T-helper 1 cell treated with Interleukin-12 subunit alpha and Interleukin-12 subunit beta and Interleukin-4 antibody, amounts not matched to agents 30 ng/mL and 1 ng/mL, for 36 hours (primary cell): ENCODE data around the gene USP34. TPM values are rescaled to one million over a fixed set of nuclear protein-coding genes. Genes with fewer than 3 reads are reported as not detected.
"Not testable (repeated sequence)": the region's sequence is repeated elsewhere in the genome, so short reads cannot be mapped to it uniquely, and the experiment has no call there.

ENCODE experiments used
- intact Hi-C: fragments of 100-400 bp; cut with micrococcal nuclease; formaldehyde crosslinking; loops from one replicate; pipeline ENCODE4 v1.15.1; 2024
- total RNA-seq: library from RNA; stranded (reverse); gene quantifications from 2 replicates; pipeline ENCODE4 v1.2.3, GENCODE V29; 2022

USP34 gene
- total RNA-seq, 1 donor from 2014 or later, result 117 TPM

DNA sequence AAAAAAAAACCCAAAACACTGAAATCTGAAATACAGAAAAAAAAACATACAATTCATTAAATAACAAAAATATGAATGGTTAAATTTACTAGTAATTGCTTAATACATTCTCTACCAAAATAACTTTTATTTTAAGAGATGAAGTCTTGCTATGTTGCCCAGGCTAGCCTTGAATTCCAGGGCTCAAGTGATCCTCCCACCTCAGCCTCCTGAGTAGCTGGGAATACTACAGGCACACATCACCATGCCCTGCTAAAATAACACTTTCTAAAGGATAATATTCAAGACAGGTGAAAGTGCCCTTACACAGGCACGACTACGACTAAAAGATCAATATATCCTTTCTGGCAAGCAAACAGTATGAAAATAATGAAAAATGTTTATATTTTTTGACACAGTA, 9.5 kb downstream of the USP34 start:
- intact Hi-C loops, result no loop called here

DNA sequence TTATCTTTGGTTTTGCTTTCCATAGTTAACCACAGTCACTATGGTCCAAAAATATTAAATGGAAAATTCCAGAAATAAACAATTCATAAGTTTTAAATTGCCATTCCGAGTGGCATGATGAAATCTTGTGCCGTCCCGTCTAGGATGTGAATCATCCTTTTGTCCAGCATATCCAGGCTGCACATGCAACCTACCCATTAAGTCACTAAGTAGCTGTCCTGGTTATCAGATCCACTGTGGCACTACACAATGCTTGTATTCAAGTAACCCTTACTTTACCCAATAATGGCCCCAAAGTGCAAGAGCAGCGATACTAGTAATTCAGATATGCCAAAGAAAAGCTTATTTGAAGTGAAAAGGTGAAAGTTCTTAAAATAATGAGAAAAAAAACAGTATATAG, 10.7 kb downstream of the USP34 start:
- intact Hi-C loops, result no loop called here

DNA sequence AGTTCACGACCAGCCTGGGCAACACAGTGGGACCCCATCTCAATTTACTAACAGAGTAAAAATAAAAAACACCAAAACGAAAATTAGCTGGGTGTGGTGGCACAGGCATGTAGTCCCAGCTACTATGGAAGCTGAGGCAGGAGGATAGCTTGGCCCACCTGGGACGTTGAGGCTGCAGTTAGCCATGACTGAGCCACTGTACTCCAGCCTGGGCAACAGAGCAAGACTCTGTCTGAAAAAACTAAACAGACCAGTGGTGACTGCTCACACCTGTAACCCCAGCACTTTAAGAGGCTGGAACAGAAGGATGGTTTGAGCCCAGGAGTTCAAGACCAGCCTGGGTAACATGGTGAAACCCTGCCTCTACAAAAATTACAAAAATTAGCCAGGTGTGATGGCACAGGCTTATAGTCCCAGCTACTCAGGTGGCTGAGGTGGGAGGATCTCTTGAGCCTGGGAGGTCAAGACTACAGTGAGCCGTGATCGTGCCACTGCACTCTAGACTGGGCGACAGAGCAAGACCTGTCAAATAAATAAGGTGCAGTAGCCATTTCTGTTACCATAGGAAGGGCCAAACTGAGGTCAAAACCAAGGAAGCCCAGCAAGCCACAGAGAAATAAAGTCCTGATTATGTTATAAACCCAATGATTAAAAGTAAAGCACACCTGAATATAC, 14.0 kb downstream of the USP34 start:
- intact Hi-C loops, result no loop called here

DNA sequence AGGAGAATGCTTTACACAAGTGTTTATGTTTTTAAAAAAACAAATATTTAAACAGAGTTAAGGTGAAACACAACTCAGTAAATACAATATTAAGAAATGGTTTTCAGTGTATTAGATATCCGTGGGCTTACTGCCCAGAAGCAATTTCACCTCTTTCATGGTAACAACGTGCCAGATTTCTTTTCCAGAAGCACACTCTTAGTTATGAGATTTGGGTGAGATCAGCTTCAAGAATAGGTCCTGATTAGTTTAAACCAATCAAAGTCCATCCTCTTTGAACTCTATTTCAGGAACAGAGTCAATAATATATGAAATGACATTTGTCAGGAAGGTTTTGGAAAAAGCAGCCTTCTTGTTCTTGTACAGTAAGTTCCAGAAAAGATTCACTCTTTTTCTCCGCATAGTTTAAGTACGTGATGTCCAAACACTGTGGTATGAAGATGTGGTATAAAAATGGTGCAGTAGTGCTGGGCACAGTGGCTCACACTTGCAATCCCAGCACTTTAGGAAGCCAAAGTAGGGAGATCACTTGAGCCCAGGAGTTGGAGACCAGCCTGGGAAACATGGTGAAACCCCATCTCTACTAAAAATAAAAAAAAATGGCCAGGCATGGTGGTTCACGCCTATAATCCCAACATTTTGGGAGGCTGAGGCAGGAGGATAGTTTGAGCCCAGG, 14.7 kb downstream of the USP34 start:
- intact Hi-C loops, result no loop called here

DNA sequence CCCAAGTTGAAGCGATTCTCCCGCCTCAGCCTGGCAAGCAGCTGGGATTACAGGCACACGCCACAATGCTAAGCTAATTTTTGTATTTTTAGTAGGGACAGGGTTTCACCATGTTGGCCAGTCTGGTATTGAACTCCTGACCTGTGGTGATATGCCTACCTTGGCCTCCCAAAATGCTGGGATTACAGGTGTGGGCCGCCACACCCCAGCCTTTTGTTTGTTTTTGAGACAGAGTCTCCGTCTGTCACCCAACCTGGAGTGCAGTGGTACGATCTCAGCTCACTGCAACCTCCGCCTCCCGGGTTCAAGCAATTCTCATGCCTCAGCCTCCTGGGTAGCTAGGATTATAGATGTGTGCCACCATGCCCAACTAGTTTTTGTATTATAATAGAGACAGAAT, 15.9 kb downstream of the USP34 start:
- intact Hi-C loops, result not testable (repeated sequence)

DNA sequence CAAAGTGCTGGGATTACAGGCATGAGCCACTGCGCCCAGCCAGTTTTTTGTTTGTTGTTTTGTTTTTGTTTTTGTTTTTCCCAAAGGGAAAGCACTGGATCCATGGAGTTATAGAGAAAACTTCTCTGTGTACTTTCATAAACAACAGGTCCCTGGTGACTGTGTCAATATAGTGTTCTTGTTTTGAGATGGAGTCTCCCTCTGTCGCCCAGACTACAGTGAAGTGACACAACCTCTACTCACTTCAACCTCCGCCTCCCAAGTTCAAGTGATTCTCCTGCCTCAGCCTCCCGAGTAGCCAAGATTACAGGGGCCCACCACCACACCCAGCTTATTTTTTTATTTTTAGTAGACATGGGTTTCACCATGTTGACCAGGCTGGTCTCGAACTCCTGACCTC, 16.5 kb downstream of the USP34 start:
- intact Hi-C loops, result no loop called here

DNA sequence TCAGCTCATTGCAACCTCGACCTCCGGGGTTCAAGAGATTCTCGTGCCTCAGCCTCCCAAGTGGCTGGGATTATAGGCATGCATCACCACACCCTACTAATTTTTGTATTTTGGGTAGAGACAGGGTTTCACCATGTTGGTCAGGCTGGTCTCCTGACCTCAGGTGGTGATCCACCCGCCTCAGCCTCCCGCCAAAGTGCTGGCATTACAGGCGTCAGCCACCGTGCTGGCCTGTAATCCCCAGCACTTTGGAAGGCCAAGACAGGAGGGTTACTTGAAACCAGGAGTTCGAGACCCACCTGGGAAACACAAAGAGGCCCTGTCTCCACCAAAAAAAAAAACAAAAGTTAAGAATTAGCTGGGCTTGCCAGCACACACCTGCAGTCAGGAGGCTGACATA, 18.5 kb downstream of the USP34 start:
- intact Hi-C loops, result no loop called here

DNA sequence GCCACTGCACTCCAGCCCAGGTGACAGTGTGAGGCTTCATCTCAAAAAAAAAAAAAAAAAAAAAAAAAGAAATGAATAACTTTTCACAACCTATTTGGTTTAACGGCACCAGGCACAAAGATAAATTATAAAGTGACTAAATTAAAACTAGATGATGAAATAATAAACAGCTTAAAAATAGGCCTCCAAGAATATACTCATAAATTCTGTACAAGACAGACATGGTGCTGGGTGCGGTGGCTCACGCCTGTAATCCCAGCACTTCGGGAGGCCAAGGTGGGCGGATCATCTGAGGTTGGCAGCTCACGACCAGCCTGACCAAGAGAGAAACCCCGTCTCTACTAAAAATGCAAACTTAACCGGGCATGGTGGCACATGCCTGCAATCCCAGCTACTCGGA, 19.7 kb downstream of the USP34 start:
- intact Hi-C loops, result no loop called here

DNA sequence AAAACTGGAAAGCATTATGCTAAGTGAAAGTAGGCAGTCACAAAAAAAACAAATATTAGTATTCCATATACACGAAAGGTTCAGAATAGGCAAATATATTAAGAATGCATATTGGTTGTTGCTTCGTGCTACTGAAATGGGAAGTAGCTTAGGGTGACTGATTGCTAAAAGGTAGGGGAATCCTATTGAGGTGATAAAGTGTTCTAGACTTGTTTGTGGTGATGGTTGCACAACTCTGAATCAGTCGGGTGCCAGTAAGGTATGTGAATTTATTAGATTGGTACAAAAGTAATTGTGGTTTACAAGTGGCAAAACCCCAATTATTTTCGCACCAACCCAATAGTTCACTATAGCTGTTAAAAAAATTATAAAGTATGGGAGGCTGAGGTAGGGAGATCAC, 20.7 kb downstream of the USP34 start:
- intact Hi-C loops, result no loop called here

DNA sequence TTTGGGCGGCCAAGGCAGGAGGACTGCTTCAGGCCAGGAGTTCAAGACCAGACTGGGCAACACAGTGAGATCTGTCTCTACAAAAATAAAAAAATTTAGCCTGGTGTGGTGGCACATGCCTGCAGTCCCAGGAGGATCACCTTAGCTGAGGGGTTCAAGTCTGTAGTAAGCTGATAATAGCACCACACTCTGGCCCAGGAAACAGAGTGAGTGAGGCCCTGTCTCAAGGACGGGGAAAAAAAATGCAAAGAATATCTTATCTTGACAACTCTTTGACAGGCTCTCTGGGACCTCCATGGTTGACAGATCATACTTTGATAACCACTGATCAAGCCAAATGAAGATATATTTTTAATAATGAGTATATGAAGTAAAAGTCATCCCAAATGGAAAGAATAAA, 22.7 kb downstream of the USP34 start:
- intact Hi-C loops, result no loop called here

DNA sequence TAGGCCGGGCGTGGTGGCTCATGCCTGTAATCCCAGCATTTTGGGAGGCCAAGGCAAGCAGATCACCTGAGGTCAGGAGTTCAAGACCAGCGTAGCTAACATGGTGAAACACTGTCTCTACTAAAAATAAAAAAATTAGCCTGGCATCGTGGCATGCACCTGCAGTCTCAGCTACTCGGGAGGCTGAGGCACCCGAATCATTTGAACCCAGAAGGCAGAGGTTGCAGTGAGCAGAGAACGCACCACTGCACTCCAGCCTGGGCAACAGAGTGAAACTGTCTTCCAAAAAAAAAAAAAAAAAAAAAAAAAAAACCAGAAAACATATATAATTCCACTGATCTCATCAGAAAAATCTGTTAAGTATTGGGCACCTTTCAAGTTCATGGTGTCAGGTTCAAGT, 23.9 kb downstream of the USP34 start:
- intact Hi-C loops, result not testable (repeated sequence)

DNA sequence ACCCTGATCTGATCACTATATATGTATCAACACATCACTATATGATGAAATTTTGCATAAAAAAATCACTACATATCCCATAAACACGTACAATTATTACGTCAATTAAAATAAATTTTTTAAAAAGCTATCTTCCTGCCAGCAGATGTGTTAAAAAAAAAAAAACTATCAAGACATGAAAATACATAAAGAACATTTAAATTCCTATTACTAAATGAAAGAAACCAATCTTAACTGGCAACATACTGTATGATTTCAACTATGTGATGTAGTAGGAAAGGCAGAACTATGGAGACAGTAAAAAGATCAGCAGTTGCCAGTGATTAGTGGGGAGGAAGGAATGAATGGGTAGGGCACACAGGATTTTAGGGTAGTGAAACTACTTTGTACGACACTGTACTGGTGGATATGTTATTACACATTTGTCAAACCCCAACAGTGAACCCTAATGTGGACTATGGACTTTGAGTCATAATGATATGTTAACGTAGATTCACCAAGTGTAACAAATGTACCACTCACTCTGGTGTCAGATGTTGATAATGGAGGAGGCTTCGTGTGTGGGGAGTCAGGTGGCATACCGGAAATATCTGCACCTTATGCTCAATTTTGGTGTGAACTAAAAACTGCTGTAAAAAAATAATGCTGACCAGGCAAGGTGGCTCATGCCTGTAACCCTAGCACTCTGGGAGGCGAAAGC, 27.4 kb downstream of the USP34 start:
- intact Hi-C loops, result no loop called here

DNA sequence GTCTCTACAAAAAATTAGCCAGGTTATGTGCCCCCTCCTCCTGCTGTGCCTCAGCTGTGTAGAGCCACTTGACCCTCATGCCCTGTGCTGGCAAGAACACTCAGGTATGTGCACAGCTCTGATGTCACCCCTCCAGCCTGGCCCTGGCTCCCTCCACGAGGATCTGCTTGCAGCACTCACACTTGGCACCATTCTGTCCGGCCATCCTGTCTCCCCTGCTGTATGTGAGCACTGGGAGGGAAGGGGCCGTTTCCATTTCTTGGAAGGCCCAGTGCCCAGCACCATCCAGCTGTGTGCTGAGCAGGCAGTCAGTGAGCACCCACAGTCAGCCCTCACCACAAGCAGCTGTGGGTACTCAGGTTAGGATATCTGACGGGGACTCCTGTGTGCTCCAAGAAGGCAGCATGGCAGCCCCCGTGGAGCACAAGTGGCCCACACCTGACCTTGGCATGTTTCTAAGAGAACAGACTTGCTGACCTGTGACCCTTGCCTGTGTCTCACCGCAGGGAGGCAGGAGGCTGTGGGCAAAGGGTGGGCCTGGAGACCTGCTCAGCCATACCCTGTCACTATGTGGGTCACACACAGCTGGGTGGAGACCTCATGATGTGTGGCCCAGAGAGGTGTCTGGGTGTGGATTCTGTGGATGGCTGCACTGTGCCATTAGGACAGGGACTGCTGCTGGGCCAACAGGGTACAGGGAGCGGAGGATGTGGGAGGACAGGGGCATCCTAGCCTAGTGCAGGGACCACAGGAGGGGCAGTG, 31.5 kb downstream of the USP34 start:
- intact Hi-C loops, result no loop called here

DNA sequence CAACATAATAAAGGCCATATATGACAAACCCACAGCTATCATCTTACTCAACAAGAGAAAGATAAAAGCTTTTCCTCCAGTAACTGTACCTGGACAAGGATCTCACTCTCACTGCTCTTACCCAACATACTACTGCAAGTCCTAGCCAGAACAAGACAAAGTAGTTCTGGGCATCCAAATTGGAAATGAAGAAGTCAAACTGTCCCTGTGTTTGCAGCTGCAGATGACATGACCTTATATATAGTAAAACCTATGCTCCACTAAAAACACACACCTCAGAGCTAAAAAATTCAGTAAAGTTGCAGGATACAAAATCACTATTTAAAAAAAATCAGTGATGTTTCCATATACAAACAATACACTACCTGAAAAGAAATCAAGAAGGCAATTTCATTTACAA, 32.2 kb downstream of the USP34 start:
- intact Hi-C loops, result no loop called here

DNA sequence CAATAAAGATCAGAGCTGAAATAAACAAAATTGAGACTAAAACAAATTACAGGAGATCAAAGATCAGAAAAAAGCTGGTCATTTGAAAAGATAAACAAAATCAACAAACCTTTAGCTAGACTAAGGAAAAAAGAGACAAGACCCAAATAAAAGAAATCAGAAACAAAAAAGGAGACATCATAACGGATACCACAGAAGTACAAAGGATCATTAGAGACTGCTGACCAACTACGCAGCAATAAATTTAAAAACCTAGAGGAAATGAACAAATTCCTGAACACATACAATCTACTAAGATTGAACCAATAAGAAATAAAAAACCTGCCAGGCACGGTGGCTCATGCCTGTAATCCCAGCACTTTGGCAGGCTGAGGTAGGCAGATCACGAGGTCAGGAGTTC, 33.7 kb downstream of the USP34 start:
- intact Hi-C loops, result no loop called here

DNA sequence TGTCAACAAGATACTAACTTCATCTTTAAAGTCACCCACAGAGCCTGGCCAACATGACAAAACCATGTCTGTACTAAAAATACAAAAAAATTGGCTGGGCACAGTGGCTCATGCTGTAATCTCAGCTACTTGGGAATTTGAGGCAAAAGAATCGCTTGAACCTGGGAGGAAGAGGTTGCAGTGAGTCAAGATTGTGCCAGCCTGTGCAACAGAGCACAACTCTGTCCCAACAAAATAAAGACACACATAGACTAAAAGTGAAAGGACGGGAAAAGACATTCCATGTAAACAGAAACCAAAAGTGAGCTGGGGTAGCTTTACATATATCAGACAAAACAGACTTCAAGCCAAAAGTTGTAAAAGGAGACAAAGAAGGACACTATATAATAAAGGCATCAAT, 34.8 kb downstream of the USP34 start:
- intact Hi-C loops, result no loop called here

DNA sequence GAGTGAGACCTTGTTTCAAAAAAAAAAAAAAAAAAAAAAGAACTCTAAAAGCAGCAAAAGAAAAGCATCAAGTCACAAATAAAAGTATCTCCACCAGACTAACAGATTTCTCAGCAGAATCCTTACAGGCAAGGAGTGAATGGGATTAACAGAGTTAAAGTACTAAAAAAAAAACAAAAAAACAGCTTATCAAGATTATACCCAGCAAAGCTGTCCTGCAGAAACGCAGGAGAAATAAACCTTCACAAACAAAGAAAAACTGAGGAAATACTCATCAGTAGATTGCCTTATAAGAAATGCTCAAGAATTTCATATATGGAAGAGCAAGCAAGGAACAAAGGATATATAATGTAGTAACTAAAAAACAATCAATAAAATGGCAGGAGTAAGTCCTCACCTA, 35.6 kb downstream of the USP34 start:
- intact Hi-C loops, result no loop called here

DNA sequence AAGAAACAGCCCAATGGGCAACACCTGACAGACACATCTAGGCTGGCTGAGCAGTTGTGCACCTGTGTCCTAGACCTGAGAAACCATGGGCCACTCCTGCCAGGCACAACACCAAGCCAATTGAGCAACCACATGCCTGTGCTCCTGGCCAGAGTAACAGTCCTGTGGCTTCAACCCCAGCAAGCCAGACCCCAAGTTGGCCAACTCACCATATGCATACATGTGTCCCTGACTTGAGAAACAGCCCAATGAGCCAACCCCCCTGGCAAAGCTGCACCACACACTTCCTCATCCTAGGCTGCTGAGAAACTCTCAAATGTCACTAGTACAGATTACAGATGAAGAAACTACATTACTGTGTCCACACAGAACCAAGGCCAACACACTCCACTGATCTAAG, 36.6 kb downstream of the USP34 start:
- intact Hi-C loops, result no loop called here

DNA sequence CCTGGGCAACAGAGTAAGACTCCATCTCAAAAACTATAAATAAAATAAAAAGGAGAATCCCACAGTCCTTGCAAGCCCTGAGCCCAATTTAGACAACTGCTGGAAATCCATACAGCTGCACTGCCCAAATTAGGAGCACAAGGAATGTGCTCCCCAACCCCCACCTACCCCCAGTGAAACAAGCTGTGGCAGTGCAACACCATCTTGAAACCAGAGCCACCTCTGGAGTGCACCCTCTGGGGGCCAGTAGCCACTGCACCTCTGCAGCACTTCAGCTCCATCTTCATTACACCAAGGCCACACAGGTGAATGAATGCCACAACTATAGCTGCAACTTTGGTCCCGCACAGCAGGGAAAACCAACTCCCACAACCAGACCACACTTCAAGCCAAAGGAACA, 37.3 kb downstream of the USP34 start:
- intact Hi-C loops, result no loop called here

DNA sequence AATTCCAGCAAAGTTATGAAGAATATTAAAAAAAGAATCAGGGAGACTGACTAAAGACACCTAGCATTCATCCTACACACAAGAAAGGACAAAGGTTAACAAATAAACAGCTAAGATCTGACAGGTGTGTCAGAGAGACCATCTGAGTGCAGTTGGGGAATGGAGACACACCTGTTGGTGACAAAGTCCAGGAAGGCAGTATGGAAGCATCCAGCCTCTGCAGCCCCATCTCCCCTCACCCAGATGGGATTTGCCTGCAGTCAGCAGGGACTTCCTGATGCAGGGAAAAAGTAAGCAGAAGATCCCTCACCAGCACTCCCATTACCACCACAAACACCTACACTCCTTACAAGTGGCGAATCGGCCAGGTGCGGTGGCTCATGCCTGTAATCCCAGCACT, 37.9 kb downstream of the USP34 start:
- intact Hi-C loops, result no loop called here

DNA sequence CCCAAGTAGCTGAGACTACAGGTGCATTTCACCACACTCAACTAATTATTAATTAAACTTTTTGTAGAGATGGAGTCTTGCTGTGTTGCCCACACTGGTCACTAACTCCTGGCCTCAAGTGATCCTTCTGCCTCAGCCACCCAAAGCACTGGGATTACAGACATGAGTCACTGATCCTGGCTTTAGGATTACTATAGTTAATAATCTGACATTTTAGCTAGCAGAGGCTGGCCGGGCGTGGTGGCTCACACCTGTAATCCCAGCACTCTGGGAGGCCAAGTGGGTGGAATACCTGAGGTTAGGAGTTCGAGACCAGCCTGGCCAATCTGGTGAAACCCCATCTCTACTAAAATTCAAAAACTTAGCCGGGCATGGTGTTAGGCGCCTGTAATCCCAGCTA, 39.5 kb downstream of the USP34 start:
- intact Hi-C loops, result no loop called here
